Smooth muscle cell of the brain vasculature (primary cell): ENCODE measurements around the gene IGFLR1.

ENCODE experiments used
- DNase-seq: peaks from one replicate; pipeline ENCODE4 v3.0.0-alpha.2; 2012; ENCODE audit warnings: low read depth, low spot score

IGFLR1 gene, protein sequence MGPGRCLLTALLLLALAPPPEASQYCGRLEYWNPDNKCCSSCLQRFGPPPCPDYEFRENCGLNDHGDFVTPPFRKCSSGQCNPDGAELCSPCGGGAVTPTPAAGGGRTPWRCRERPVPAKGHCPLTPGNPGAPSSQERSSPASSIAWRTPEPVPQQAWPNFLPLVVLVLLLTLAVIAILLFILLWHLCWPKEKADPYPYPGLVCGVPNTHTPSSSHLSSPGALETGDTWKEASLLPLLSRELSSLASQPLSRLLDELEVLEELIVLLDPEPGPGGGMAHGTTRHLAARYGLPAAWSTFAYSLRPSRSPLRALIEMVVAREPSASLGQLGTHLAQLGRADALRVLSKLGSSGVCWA

DNA sequence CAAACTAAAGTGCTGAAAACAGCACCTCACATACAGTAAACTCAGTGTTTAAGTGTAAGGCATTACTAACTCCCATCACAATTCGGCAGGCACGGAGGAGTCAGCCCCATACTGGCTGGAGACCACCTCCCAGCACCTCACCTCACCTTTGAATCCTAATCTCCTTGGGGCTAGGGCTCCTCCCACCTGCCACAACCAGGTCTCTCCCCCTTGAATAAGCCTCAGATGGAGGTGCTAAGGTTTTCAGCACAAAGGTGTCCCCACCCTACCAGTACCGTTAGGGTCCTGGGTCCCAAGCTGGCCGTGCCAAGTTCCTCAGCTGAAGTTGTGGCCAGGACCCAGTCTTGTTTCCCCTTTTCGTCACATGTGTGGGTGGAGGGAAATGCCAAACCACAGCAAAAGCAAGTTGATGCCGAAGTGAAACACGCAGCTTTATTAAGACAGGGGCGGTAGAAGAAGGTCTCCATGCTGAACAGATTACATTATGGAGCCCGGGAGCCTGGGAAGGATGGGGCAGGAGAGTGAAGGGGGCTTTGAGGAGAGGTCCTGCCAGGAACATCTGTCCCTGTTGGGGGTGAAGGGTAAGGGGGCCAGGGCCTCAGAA is at the start of gene IGFLR1:
Gene IGFLR1 (minus strand): TSS at position 332 of the 604 bp plus-strand sequence. CDS start 1,272 bp downstream, outside the sequence.
- no peak for DNase-seq

DNA sequence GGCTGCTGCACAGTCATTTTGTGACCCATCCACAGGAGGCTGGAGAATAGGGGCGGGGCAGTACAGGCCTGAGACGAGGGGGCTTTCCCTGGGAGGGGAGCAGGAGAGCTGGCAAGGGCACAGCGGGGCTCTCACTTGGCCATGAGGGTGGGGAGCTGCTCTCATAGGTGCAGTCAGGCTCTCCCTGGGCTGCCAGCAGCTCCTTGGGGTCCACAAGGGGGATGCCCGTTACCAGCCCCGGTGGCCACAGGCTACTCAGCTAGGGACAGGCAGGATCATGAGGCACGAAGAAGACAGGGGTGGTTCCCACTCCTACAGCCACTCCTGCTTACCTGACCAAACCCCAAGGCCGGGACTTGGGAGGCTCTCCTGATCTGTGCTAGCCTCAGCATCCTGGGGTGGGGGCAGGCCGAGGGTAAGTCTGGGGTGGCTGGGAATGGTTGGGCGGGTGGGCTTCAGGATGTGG is 49.6 kb upstream of the IGFLR1 start:
- DNase-seq = no peak

- DNase-seq = no peak
Measured at GRCh38 chr19:35790981-35791813, 48.9 kb upstream of the IGFLR1 start.

DNA sequence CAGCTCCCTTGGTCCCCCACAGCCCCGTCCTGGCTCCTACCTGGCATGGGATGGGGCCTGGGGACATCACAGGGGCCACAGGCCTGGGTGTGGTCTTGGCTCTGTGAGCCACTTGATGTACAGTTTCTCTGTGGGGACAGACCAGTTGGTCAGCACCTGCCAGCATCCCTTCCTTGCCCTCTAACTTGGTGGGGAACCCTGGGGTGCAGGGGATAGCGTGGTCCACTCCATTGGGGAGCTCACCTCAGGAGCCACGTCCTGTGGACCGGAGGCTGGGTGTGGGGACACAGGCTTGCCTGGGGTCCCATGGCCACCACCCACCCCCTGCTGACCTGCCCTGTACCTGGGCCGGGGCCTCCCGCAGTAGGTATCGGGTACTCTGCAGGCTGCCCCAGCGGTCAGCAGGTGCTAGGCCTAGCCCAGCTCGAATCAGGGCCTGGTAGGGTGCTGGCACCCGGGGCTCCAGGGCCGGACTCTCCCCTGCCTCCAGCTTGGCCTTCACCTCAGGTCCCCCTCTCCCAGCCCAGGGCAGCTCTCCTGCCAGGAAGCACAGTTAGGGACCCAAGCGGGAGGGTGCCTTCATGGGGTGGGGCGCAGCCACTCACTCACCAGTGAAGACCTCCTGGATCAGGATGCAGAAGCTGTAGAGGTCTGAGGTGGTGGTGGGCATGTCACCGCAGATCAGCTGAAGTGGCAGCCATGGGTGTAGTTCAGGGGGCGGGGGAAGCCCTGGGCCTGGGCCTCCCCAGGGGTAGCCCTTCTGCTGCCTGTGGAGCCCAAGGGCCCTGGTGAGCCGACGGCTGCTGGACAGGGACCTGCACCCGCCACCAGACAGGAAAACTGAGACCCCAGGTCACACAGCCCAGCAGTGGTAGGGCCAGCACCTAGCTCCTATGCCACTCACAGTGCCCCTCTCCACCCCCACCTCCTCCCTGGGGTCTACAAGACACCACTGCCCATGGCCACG is 48.0 kb upstream of the IGFLR1 start:
- no peak for DNase-seq

DNA sequence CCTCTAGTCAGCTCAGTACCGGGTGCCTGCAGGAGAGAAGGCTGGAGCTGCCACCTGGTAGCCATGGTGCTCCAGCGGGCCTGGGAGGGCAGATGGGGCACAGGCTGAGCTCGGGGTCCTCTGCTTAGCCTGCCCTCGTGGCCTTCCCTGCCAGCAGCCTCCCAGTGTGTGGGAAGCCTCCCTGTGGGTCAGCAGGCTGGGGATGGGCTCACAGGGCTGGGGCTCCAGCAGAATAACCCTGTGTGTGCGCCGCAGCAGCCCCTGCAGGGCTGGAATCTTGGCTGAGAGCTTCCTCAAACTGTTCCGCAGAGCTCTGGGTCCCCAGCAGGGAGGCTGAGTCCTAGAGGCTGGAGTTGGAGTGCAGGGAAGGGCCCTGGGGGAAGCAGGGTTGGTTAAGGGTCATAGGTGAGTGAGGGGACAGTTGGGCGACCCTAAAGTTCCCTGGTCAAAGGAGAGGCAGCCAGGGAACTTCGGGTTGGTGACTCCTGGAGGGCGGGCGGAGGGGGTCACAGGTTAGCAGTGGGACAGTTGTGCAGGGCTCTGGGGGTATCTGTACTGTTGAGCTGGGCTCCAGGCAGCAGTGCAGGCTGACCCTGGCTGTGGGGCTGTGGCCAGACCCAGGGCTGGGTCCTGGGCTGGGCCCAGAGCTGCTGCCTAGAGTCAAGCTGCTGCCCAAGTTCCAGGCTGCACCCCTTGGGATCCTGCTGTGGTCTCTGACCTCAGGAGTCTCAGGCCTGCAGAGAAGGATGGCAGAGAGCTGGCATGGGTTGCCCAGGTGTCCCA is 47.1 kb upstream of the IGFLR1 start:
- no peak for DNase-seq

DNA sequence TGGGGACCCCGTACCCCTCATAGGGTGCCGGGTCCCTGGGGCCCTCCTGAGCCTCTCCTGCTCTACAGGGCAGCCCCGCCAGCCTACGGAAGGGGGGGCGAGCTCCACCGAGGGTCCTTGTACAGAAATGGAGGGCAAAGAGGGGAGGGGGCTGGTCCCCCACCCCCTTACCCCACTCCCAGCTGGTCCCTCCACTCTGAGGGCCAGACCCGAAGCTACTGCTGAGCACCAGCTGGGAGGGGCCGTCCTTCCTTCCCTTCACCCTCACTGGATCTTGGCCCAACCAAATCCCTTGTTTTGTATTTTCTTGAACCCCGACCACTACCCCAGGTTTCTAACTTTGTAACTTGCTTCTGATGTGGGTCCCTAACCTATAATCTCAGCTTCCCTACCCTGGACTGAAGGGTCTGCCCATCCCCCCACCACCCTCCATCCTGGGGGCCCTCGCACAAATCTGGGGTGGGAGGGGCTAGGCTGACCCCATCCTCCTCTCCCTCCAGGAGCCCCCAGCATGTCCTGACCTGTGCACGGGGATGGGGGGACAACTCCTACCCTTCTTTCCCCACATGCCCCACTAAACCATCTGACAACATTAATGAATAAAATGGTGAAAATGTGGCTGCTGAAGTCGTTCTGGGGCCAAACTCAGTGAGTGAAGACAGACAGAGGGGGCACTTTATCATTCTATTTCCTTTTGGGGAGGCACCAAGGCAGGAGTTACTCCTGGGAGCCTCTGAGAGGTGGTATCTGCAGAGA is 46.1 kb upstream of the IGFLR1 start:
- DNase-seq = no peak

- DNase-seq = no peak
Measured at GRCh38 chr19:35787227-35787799, 45.1 kb upstream of the IGFLR1 start.

GRCh38 chr19:35786299-35787160 is 44.3 kb upstream of the IGFLR1 start:
- DNase-seq = no peak

GRCh38 chr19:35785339-35785627 is 43.0 kb upstream of the IGFLR1 start:
- DNase-seq = no peak

- DNase-seq = no peak
Measured at GRCh38 chr19:35784503-35785338, 42.5 kb upstream of the IGFLR1 start.

GRCh38 chr19:35783469-35784434 is 41.5 kb upstream of the IGFLR1 start:
- DNase-seq = no peak

- no peak for DNase-seq
Measured at GRCh38 chr19:35782589-35782988, 40.3 kb upstream of the IGFLR1 start.

GRCh38 chr19:35781650-35782049 is 39.4 kb upstream of the IGFLR1 start:
- DNase-seq = no peak

- DNase-seq = no peak
Measured at GRCh38 chr19:35780717-35781116, 38.5 kb upstream of the IGFLR1 start.

- no peak for DNase-seq
Measured at GRCh38 chr19:35780058-35780457, 37.8 kb upstream of the IGFLR1 start.

DNA sequence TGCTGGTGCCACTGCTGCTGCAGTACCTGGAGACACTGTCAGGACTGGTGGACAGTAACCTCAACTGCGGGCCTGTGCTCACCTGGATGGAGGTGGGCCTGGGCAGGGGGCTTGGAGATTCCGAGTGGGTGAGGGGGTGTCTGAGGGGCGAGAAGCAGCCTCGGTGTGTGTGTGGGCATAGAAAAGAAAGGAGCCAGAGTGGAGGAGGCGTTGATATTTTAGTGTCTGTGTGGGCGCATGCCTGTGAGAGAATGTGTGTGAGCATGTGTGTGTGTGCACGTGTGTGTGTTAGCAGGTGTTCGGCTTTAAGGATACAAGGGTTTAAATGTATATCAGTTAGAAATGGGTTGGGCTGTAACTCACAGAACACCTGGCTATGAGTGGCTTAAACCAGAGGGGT is 36.8 kb upstream of the IGFLR1 start:
- DNase-seq = no peak
